LNCaP clone FGC (cell line): ENCODE results near the gene KRT77.

Experiments used
- DNase-seq: peaks from one replicate; pipeline ENCODE4 v3.0.0-alpha.2; 2011; ENCODE audit warnings: low read depth
- H3K4me3 ChIP-seq: 2 replicates; pipeline ENCODE4 v1.5.1; 2011; ENCODE audit warnings: mild to moderate bottlenecking, low read depth, low read length, control low read depth
- CTCF ChIP-seq: IDR thresholded peaks from 2 replicates; pipeline ENCODE4 v1.5.1; 2012; ENCODE audit warnings: mild to moderate bottlenecking; ENCODE audit not compliant: control insufficient read depth, insufficient read depth; ENCODE audit errors: extremely low read depth

The KRT77 gene

GRCh38 chr12:52744493-52745156 is 41.3 kb upstream of the KRT77 start:
- no peak for DNase-seq
- TF ChIP-seq CTCF = no peak

GRCh38 chr12:52742822-52743457 is 39.6 kb upstream of the KRT77 start:
- no peak for TF ChIP-seq CTCF
- no peak for DNase-seq
- H3K4me3 ChIP-seq = no peak overlapping the region

More at GRCh38 chr12:52744493-52745156, 41.3 kb upstream of the KRT77 start:
- no peak overlapping the region for H3K4me3 ChIP-seq

- no peak overlapping the region for H3K4me3 ChIP-seq
- DNase-seq = no peak
- TF ChIP-seq CTCF = no peak
These were observed 38.9 kb upstream of the KRT77 start for GRCh38 chr12:52742196-52742580.

- peak; percentile 46 for DNase-seq
- no peak overlapping the region for H3K4me3 ChIP-seq
- no peak for TF ChIP-seq CTCF
These were observed 38.3 kb upstream of the KRT77 start for GRCh38 chr12:52741375-52742195.

GRCh38 chr12:52740584-52740983 is 37.3 kb upstream of the KRT77 start:
- peak; percentile 19 for DNase-seq
- no peak overlapping the region for H3K4me3 ChIP-seq
- no peak for TF ChIP-seq CTCF

GRCh38 chr12:52739963-52740362 is 36.6 kb upstream of the KRT77 start:
- no peak overlapping the region for H3K4me3 ChIP-seq

More at GRCh38 chr12:52739963-52740362, 36.6 kb upstream of the KRT77 start:
- TF ChIP-seq CTCF = no peak
- DNase-seq = no peak
